Adrenal gland (tissue), 12 donors: Measurements from ENCODE around the gene RPUSD3. TPM values are rescaled to one million over a fixed set of nuclear protein-coding genes. Genes with fewer than 3 reads are reported as not detected.

Experiments
- DNase-seq, 7 donors: peaks; one replicate each; pipeline ENCODE4 v3.0.0-alpha.2; 2019 to 2020
- H3K27ac ChIP-seq, 5 donors: fragments of 200-600 bp; sonication (generic) in 4 of 5; 1 replicate in 3 of 5; 2 replicates in 2 of 5; pipeline versions ENCODE4 v1.5.1 to v1.8.0; 2016 to 2020; ENCODE audit warnings: mild to moderate bottlenecking in 1 of 5
- H3K27me3 ChIP-seq: fragments of 200-600 bp; 2 replicates; pipeline ENCODE4 v1.8.0; 2021
- H3K36me3 ChIP-seq, 2 donors: fragments of 200-600 bp; replicated peaks in 1 of 2; 1 replicate in 1 of 2; 2 replicates in 1 of 2; pipeline versions ENCODE4 v1.5.1 to v1.8.0; 2018 to 2022
- H3K4me1 ChIP-seq, 2 donors: fragments of 200-600 bp; replicated peaks in 1 of 2; 1 replicate in 1 of 2; 2 replicates in 1 of 2; pipeline versions ENCODE4 v1.5.1 to v1.8.0; 2018 to 2021
- H3K4me3 ChIP-seq, 4 donors: fragments of 200-600 bp; sonication (generic) in 3 of 4; one replicate each; pipeline ENCODE4 v1.5.1; 2016 to 2018
- H3K9me3 ChIP-seq, 3 donors: fragments of 200-600 bp; sonication (generic) in 1 of 3; replicated peaks in 1 of 3; 1 replicate in 2 of 3; 2 replicates in 1 of 3; pipeline versions ENCODE4 v1.5.1 to v1.8.0; 2016 to 2021
- POLR2A ChIP-seq, 2 donors: fragments of 450-650 bp; IDR thresholded peaks; one replicate each; pipeline ENCODE4 v1.6.1; 2017; ENCODE audit warnings: antibody characterized with exemption in 2 of 2, mild to moderate bottlenecking in 2 of 2, moderate library complexity in 1 of 2
- WGBS, 4 donors: extraction: QIAGEN DNeasy Blood & Tissue Kit in 2 of 4; methylation state at CpG; one replicate each; pipeline versions ENCODE4 v1.1.5 to v1.1.7; 2013 to 2017; 5-methylcytosine and 5-hydroxymethylcytosine counted together
- intact Hi-C, 2 donors: fragments of 100-400 bp; cut with DNase I; formaldehyde crosslinking; loops; one replicate each; pipeline versions ENCODE4 v1.14.1 to v1.15.0; 2022 to 2023
- polyA plus RNA-seq, 3 donors: library from polyadenylated mRNA; stranded (reverse); fragments of 200-250 nt in 2 of 3; fragments of 350-450 nt in 1 of 3; fragmentation: Illumina TruSeq in 1 of 3; extraction: RNeasy Lipid Tissue Mini Kit (QIAGEN cat#74804) in 1 of 3; gene quantifications; one replicate each; pipeline ENCODE4 v1.2.3, GENCODE V29; 2013 to 2014
- total RNA-seq, 9 donors: library from RNA; depleted of rRNA in 4 of 9; stranded (reverse); fragments of >200 nt in 4 of 9; fragments of 120-200 nt in 1 of 9; fragmentation: NEBNext Ultra II Directional in 1 of 9; extraction: Animal tissue kit (Norgen Biotek cat#: 25700) in 1 of 9; gene quantifications; one replicate each; pipeline versions ENCODE4 v1.1.0 to v1.2.4, GENCODE V29; 2013 to 2023
- TF ChIP-seq, protein P1 (sequence below), 6 experiments: fragments of 450-650 bp in 4 of 6; fragments of 200-600 bp in 2 of 6; sonication (generic) in 1 of 6; IDR thresholded peaks; 1 replicate in 5 of 6; 2 replicates in 1 of 6; pipeline versions ENCODE4 v1.5.1 to v1.8.0; 2016 to 2021; ENCODE audit warnings: antibody characterized with exemption in 6 of 6, mild to moderate bottlenecking in 2 of 6, moderate library complexity in 1 of 6
- donor health status: healthy with polysubstance abuse.
- donor health status: Bipolar disorder and iron deficiency.
- donor health status: DM: yes; HTN: yes; CAD: no.
- donor health status: DM: no; HTN: no; CAD: no.
- donor health status: DM: no; HTN: no; CAD: no.
- donor health status: DM: yes; HTN: yes; CAD: no.

Gene RPUSD3
- total and polyA plus RNA-seq, 12 donors: 21.5 to 116 (median 48.3) TPM

DNA sequence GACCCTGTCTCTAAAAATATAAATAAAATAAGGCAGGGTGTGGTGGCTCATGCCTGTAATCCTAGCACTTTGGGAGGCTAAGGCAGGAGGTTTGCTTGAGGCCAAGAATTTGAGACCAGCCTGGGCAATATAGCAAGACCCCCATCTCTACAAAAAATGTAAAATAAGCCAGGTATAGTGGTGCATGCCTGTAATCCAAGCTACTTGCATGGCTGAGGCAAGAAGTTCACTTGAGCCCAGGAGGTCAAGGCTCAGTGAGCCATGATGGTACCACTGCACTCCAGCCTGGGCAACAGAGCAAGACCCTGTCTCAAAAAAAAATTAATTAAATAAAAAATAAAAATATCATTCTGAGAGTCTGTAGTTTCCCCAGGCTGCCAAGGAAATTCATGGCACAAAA is 42.5 kb upstream of the RPUSD3 start:
- TF ChIP-seq, protein P1, sequence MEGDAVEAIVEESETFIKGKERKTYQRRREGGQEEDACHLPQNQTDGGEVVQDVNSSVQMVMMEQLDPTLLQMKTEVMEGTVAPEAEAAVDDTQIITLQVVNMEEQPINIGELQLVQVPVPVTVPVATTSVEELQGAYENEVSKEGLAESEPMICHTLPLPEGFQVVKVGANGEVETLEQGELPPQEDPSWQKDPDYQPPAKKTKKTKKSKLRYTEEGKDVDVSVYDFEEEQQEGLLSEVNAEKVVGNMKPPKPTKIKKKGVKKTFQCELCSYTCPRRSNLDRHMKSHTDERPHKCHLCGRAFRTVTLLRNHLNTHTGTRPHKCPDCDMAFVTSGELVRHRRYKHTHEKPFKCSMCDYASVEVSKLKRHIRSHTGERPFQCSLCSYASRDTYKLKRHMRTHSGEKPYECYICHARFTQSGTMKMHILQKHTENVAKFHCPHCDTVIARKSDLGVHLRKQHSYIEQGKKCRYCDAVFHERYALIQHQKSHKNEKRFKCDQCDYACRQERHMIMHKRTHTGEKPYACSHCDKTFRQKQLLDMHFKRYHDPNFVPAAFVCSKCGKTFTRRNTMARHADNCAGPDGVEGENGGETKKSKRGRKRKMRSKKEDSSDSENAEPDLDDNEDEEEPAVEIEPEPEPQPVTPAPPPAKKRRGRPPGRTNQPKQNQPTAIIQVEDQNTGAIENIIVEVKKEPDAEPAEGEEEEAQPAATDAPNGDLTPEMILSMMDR (IDR thresholded peaks at IDR 0.05): no peak
- no peak for TF ChIP-seq POLR2A (IDR thresholded peaks at IDR 0.05)
- no peaks in the 10 kb centered on the region for H3K27me3 ChIP-seq
- intact Hi-C loops: no loop called here
- peaks cover 18 to 33% of the 10 kb centered on the region in 2 donors for H3K4me1 ChIP-seq
- no peak for DNase-seq
- H3K36me3 ChIP-seq: no peaks in the 10 kb centered on the region
- no peak overlapping the region for H3K4me3 ChIP-seq
- no peak overlapping the region for H3K27ac ChIP-seq
- H3K9me3 ChIP-seq: no peaks in the 10 kb centered on the region

DNA sequence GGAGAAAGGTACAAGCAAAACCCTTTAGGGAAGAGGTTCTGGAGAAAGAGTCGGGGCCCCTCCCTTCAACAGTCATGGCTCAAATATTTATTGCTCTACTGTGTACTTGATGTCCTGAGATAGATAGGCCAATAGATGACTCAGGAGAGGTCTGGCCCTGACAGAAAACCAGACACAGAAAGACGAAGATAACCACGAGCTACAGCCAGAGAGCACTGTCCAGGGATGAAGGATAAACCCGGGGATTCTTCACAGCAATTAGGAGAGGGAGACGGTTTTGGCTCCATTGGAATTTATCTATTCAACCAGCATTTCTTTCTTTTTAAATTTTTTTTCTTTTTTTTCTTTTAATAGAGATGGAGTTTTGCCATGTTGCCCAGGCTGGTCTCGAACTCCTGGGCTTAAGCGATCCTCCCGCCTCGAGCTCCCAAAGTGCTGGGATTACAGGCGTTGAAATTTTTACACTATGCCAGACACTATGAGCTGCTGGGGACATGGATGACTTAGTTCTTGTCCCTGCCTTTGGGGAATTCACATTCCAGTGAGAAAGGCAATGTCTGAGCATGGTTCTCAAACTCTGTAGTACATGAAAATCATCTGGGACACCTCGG is 40.9 kb upstream of the RPUSD3 start:
- Histone ChIP-seq H3K4me1 (peaks cover 13 to 24% of the 10 kb centered on the region in 2 donors), H3K27ac (peak overlapping the region in 4 of 5 donors; percentile 24 to 72 (median 58)), H3K36me3 (no peaks in the 10 kb centered on the region), H3K9me3 (no peaks in the 10 kb centered on the region), H3K4me3 (no peak overlapping the region), H3K27me3 (no peaks in the 10 kb centered on the region)
- 52 to 54% (median 53%) methylated on average over 11 of the region's 11 CpGs for WGBS, 4 donors
- DNase-seq: peak; percentile 51 to 86 (median 69)
- no peak for TF ChIP-seq POLR2A (IDR thresholded peaks at IDR 0.05)
- TF ChIP-seq, protein P1 (IDR thresholded peaks at IDR 0.05): no peak
- intact Hi-C loops: no loop called here

- Histone ChIP-seq H3K36me3 (no peaks in the 10 kb centered on the region), H3K27me3 (no peaks in the 10 kb centered on the region), H3K4me3 (no peak overlapping the region), H3K27ac (peak overlapping the region in 4 of 5 donors; percentile 24 to 72 (median 58)), H3K4me1 (peaks cover 7 to 19% of the 10 kb centered on the region in 2 donors), H3K9me3 (no peaks in the 10 kb centered on the region)
- no peak for DNase-seq
- WGBS, 4 donors: 70 to 76% (median 75%) methylated on average over 7 of the region's 7 CpGs
- TF ChIP-seq, protein P1 (IDR thresholded peaks at IDR 0.05): no peak
- TF ChIP-seq POLR2A (IDR thresholded peaks at IDR 0.05): no peak
- intact Hi-C loops: no loop called here
These were observed 40.1 kb upstream of the RPUSD3 start for GRCh38 chr3:9883706-9884554.

GRCh38 chr3:9881441-9881840 is 37.6 kb upstream of the RPUSD3 start:
- Histone ChIP-seq H3K27me3 (no peaks in the 10 kb centered on the region), H3K36me3 (no peaks in the 10 kb centered on the region), H3K4me3 (no peak overlapping the region), H3K4me1 (peaks cover 7 to 13% of the 10 kb centered on the region in 2 donors), H3K9me3 (no peaks in the 10 kb centered on the region), H3K27ac (no peak overlapping the region)
- no peak for DNase-seq
- TF ChIP-seq, protein P1 (IDR thresholded peaks at IDR 0.05): no peak
- TF ChIP-seq POLR2A (IDR thresholded peaks at IDR 0.05): no peak
- intact Hi-C loops: no loop called here
- 90 to 100% (median 94%) methylated on average over 1 of the region's 1 CpG for WGBS, 4 donors
